Frontal cortex (tissue), 4 donors: ENCODE results near the gene RABGAP1. TPM values are rescaled to one million over a fixed set of nuclear protein-coding genes. Genes with fewer than 3 reads are reported as not detected.

Source experiments
- DNase-seq, 2 donors: peaks; one replicate each; pipeline ENCODE4 v3.0.0; 2012; ENCODE audit warnings: low spot score in 2 of 2
- FAIRE-seq: peaks from 2 replicates; lab custom pipeline; 2012; peaks lifted over from hg19 to GRCh38; lab: Jason Lieb, UNC
- small RNA-seq: library from RNA; depleted of rRNA; stranded (forward); fragments of <200 nt; gene quantifications from one replicate; pipeline ENCODE3, GENCODE V24; 2014
- total RNA-seq: library from RNA; depleted of rRNA; stranded (reverse); fragments of >200 nt; gene quantifications from one replicate; pipeline ENCODE4 v1.2.3, GENCODE V29; 2014
- donor health status: control.
- donor health status: control.
- donor health status: control.

Gene RABGAP1
- total RNA-seq, 1 donor from 2014 or later, result 132 TPM

DNA sequence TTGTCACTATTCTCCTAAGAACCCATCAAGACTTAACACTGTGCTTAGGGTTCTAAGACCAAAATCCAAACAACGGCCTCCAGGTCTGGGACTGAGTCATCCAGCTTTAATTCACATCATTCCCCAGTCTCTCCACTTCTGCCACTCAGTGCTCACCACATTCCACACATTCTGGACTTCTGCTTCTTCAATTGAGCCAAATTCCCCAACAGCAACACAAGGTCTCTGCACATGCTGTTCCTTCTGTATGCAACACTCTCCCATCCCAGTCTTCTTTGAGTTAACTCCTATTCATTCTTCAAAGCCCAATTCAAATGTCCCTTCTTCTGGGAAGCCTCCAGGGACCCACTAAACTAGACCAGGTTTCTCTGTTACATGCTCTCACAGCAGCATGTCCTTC, 190.4 kb downstream of the RABGAP1 start:
- FAIRE-seq (no peak), DNase-seq (no peak)

- FAIRE-seq (no peak), DNase-seq (no peak)
These were observed 191.2 kb downstream of the RABGAP1 start for GRCh38 chr9:123131993-123132392.

DNA sequence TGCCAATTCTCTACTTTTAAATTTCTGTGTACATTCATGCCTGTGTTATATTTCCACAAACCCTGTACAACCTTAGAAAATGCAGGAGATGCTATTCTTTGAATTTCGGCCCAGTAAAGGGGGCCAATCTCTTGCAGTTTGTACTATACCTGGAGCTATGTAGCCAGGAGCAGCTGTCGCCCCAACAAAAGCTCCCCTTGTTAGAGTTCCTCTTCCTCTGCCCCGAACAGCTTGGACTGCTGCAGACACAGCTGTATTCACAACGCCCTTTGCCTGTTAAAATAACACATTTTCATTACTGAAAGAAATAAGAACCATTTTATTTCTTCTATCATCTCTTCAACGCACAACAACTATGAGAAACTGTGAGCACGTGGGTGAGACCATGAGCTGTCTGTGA, 191.9 kb downstream of the RABGAP1 start:
- DNase-seq, result no peak
- no peak for FAIRE-seq

- FAIRE-seq (no peak), DNase-seq (no peak)
These were observed 194.6 kb downstream of the RABGAP1 start for GRCh38 chr9:123135430-123135829.

DNA sequence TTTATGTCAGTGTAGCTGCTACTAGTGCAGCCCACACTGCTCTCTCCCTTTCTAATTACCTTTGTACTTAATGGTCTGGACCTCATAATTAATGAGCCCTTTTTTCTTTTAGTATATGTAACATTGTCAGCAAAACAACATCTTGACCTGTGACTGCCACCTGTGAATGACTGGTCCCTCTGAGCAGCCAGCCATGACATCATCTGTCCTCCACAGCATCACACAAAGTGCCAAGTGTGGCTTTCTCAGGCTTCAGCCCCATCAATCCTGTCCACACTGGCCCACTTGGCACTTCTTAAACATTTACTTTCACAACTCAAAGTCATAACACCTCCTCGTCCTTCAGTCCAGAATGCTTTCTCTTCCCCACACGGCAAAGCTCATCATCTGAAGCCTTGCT, 197.3 kb downstream of the RABGAP1 start:
- FAIRE-seq, result no peak

GRCh38 chr9:123149067-123149466, 208.2 kb downstream of the RABGAP1 start:
- FAIRE-seq (no peak), DNase-seq (no peak)

More for the DNA sequence above, 197.3 kb downstream of the RABGAP1 start:
- no peak for DNase-seq

GRCh38 chr9:123150708-123151503, 210.1 kb downstream of the RABGAP1 start:
- DNase-seq, result no peak
- FAIRE-seq, result no peak

Small RNA genes lying within 50 kb of the gene (small RNA-seq; reads per million reads assigned to genes)
- not detected for gene GPR21
- not detected for gene RNY1P15

Other genes starting within 250 kb of the RABGAP1 start
- not detected for gene OR1L4, start 217.0 kb upstream of the RABGAP1 start, total RNA-seq
- not detected for gene OR1L6, start 198.7 kb upstream of the RABGAP1 start, total RNA-seq
- gene OR5C1, start 152.1 kb upstream of the RABGAP1 start, total RNA-seq, result not detected
- not detected for gene OR1K1, start 140.9 kb upstream of the RABGAP1 start, total RNA-seq
- gene PDCL, start 112.4 kb upstream of the RABGAP1 start, total RNA-seq, result 63.6 TPM
- gene RC3H2, start 35.7 kb upstream of the RABGAP1 start, total RNA-seq, result 109 TPM
- 99.5 TPM for gene ZBTB6, start 27.7 kb upstream of the RABGAP1 start, total RNA-seq
- 9.8 TPM for gene ZBTB26, start 9.5 kb upstream of the RABGAP1 start, total RNA-seq
- gene GPR21, start 92.6 kb downstream of the RABGAP1 start, total RNA-seq, result 28.9 TPM